NCI-H2196 (cell line): ENCODE measurements around the gene HDAC8.
"Not testable (repeated sequence)": the region's sequence is repeated elsewhere in the genome, so short reads cannot be mapped to it uniquely, and the experiment has no call there.

Experiments used
- DNase-seq: peaks from one replicate; lab custom pipeline; 2025; ENCODE audit not compliant: unreplicated experiment; lab: John Stamatoyannopoulos, UW

HDAC8 gene

GRCh38 chrX:72536542-72536941 is 36.1 kb downstream of the HDAC8 start:
- DNase-seq = peak; percentile 0

GRCh38 chrX:72532366-72532765 is 40.3 kb downstream of the HDAC8 start:
- no peak for DNase-seq

DNA sequence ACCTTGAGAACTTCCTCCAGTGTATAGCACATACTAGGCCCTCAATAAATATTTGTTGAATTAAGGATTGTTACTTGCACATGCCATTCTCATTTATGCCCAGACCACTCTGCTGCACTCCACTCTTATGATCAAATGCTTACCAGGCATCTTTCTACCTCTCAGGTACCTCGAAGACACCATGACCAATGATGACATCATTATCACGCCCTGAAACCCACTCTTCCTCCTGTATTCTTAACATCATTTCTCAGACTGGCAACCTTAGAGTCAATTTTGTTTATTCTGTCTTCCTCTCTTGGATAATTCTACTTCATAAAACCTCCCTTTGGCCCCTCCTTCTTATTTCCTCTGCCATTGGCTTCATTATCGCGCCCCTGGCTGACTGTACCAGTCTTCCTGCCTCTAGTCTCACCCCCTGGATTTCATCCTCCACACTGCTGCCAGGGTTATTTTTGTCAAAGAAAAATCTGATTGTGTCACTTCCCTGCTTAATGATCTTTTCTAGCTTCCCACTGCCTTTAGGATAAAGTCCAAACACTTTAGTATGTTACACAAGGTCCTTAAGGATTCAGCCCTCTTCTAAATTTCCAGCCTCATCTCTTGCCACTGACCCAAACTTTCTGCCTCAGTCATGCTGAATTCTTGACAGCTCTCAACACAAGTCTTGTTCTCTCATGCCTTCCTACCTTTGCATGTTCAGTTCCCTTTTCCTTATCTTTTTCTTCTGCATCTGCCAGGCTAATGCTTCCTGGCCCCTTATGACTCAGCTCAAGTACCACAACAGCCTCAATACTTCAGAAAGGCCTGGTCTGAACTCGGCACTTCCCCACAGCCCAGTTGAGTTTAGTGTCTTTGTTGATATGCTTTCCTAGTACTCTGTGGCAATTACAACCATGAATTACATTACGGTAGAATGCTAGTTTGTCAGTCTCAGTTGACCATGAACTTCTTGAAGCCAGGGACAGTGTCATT is 45.8 kb downstream of the HDAC8 start:
- DNase-seq = no peak

GRCh38 chrX:72498782-72499181 is 73.9 kb downstream of the HDAC8 start:
- no peak for DNase-seq

GRCh38 chrX:72495046-72495445 is 77.6 kb downstream of the HDAC8 start:
- DNase-seq = no peak

GRCh38 chrX:72492499-72492898 is 80.1 kb downstream of the HDAC8 start:
- no peak for DNase-seq

GRCh38 chrX:72490221-72490620 is 82.4 kb downstream of the HDAC8 start:
- not testable (repeated sequence) for DNase-seq

GRCh38 chrX:72487661-72488060 is 85.0 kb downstream of the HDAC8 start:
- DNase-seq = no peak

DNA sequence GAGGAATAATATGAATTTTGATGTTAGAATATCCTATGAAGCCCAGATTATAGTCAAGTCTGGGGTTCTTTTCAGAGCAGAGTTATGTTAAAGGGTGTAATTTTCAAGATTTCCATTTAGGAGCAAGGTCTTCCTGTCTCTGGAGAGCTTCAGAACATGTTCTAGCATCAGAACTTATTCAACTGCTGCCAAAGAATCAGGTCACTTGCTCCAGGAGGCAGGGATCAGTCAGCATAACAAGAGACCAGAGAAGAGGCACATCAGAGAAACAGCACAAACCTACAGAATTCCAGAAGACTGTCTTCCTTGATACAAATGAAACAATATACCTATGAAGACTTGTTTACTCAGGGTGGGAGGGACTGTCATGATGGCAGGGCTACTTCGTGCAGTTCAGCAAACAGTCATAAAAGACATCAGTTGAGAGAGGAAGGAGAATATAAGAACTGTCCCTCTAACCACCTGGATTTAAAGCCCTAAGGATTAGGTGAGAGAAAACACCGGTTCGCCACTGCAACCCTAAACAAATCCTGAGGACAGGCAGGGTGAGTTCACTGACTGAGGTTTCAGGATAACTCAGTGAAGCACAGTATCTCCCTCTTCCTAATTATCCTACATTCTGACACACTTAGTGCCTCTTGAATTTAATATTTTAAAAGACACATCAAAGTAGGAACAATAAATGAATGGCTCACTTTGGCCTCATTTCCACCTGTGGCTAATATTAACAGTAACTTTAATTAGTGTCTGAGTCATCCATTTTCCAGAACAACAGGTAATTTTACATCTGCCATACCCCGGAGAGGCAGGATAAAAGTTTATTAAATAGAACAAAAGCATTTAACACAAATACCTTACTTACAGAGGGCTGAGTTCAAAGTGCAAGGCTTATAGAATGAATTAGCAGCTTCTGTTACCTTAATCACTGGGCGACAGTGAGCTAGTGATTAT is 93.0 kb downstream of the HDAC8 start:
- no peak for DNase-seq

DNA sequence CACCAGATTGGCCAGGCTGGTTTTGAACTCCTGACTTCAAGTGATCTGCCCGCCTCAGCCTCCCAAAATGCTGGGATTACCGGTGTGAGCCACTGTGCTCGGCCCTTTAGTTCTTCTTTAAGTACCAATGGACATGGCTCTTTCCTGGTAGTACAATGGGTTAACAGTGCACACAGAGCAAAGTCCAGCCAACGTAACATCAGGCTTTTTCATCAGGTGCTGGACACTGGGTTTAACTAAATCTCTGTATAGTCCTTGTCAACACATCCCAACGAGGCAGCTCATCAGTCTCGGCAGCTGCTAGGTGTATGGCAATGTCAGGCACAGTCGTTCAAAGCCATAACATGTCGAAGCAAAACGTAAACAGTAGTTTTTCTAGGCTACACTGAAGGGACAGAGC is 93.8 kb downstream of the HDAC8 start:
- no peak for DNase-seq

GRCh38 chrX:72478351-72478750 is 94.3 kb downstream of the HDAC8 start:
- no peak for DNase-seq

DNA sequence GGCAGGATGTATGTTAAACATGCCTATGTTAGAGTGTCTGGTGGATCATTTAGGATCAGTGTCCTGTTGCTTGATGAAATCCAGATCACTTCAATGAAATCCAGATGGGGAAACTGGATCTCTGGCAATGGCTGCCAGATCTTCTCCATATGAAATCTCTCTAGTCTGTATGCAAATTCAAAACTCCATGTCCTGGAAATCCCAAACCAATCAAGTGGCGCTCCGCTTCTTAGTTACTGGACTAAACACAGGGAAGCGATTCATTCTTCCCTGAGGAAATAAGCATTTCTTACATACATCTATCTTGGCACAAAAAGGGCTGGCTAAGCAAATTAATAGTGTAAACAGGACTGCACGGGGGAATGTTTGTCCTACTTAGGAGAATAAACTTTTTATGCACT is 94.9 kb downstream of the HDAC8 start:
- DNase-seq = no peak

- no peak for DNase-seq
These were observed 95.3 kb downstream of the HDAC8 start for GRCh38 chrX:72477376-72477775.

- no peak for DNase-seq
These were observed 96.5 kb downstream of the HDAC8 start for GRCh38 chrX:72475952-72476668.

DNA sequence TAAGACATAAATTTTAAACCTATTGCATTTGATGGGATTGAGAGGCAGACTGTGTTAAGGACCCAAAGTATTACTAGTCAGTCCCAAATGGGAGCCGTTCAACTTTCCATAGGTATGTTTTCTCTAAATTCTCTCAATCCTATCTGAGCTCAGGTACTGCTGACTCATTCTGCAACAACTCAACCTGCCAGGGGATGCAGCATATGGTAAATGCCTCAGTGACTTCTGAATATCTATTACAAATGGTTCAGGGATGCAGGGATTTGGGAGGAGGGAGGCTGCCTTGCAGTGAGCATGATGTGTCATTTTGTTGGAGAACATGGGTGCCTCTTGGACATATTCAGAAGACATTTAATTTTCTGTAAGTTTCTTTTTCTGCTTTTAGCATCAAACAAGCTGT is 97.3 kb downstream of the HDAC8 start:
- DNase-seq = no peak

GRCh38 chrX:72470532-72471223 is 102.0 kb downstream of the HDAC8 start:
- DNase-seq = no peak

DNA sequence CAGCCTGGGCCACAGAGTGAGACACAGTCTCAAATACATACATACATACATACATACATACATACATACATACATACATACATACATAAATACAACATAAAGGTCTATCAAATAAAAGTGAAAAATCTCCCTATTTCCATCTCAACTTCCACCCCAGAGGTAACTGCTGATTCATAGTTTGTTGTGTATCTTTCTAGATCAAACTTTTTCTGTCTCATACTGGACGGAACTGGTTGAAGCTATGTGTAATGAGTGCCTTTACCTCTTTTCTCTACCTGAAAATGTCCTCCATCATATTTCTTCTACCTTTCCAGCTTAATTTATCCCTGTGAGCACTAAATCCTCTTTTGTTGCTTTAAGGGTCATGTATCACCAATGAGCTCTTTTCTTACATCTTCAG is 102.5 kb downstream of the HDAC8 start:
- no peak for DNase-seq

- DNase-seq = no peak
These were observed 104.0 kb downstream of the HDAC8 start for GRCh38 chrX:72468607-72469006.

GRCh38 chrX:72467135-72467534 is 105.5 kb downstream of the HDAC8 start:
- no peak for DNase-seq

GRCh38 chrX:72466493-72466892 is 106.2 kb downstream of the HDAC8 start:
- no peak for DNase-seq
